ENCODE measurements around the gene MCF2L. TPM values are rescaled to one million over a fixed set of nuclear protein-coding genes. Genes with fewer than 3 reads are reported as not detected.

MCF2L gene
- total RNA-seq, result 1.4 TPM in 1 of 2 replicates, not detected in the other

GRCh38 chr13:112968910-112969691 lies at the start of gene MCF2L:
MCF2L (plus strand) TSS chr13:112969214; CDS start chr13:112969380, 166 bp downstream.

GRCh38 chr13:113105032-113105920 lies 136.3 kb downstream of the MCF2L start, which contains the start of gene F7:
F7 (plus strand) TSS chr13:113105791; CDS start chr13:113105842, 51 bp downstream.

GRCh38 chr13:113122550-113123225 lies 153.7 kb downstream of the MCF2L start, which contains the start of gene F10:
F10 (plus strand) TSS chr13:113122799; CDS start chr13:113122856, 57 bp downstream.

Other genes starting within 250 kb of the MCF2L start
- gene F7, start 136.6 kb downstream of the MCF2L start, total RNA-seq, result not detected in 2 replicates
- not detected in 2 replicates for gene F10, start 153.6 kb downstream of the MCF2L start, total RNA-seq
- gene PROZ, start 189.4 kb downstream of the MCF2L start, total RNA-seq, result not detected in 2 replicates
- 45.8 and 54.4 TPM in 2 replicates for gene PCID2, start 239.5 kb downstream of the MCF2L start, total RNA-seq
- gene CUL4A, start 240.4 kb downstream of the MCF2L start, total RNA-seq, result 186 and 195 TPM in 2 replicates

Measured in tracheal epithelial cell (primary cell).